Testis (tissue), 3 donors: Measurements from ENCODE around the gene RBM33. TPM values are rescaled to one million over a fixed set of nuclear protein-coding genes. Genes with fewer than 3 reads are reported as not detected.
"Not testable (repeated sequence)": the region's sequence is repeated elsewhere in the genome, so short reads cannot be mapped to it uniquely, and the experiment has no call there.

Source experiments
- DNase-seq: peaks from one replicate; pipeline ENCODE4 v3.0.0-alpha.2; 2019
- H3K27ac ChIP-seq, 2 donors: fragments of 200-600 bp; sonication (generic); one replicate each; pipeline ENCODE4 v1.5.1; 2019
- H3K27me3 ChIP-seq: fragments of 200-600 bp; sonication (generic); one replicate; pipeline ENCODE4 v1.5.1; 2019
- H3K36me3 ChIP-seq: fragments of 200-600 bp; sonication (generic); one replicate; pipeline ENCODE4 v1.5.1; 2017; ENCODE audit warnings: low read depth; ENCODE audit errors: missing control alignments
- H3K4me1 ChIP-seq: fragments of 200-600 bp; sonication (generic); one replicate; pipeline ENCODE4 v1.5.1; 2019
- H3K4me3 ChIP-seq, 2 donors: fragments of 200-600 bp; sonication (generic); one replicate each; pipeline ENCODE4 v1.5.1; 2017 to 2019
- H3K9me3 ChIP-seq: fragments of 200-600 bp; sonication (generic); one replicate; pipeline ENCODE4 v1.5.1; 2017
- CTCF ChIP-seq, 3 experiments: fragments of 450-650 bp in 2 of 3; fragments of 200-600 bp in 1 of 3; sonication (generic) in 1 of 3; IDR thresholded peaks; one replicate each; pipeline ENCODE4 v1.5.1; 2016 to 2019; ENCODE audit warnings: antibody characterized with exemption in 3 of 3, mild to moderate bottlenecking in 2 of 3, moderate library complexity in 1 of 3
- POLR2A ChIP-seq: fragments of 450-650 bp; IDR thresholded peaks from one replicate; pipeline ENCODE4 v1.6.1; 2017; ENCODE audit warnings: antibody characterized with exemption, mild to moderate bottlenecking, moderate library complexity
- WGBS, 2 donors: methylation state at CpG; one replicate each; pipeline ENCODE4 v1.1.5; 2018; 5-methylcytosine and 5-hydroxymethylcytosine counted together
- intact Hi-C: fragments of 100-400 bp; cut with DNase I; formaldehyde crosslinking; loops from one replicate; pipeline ENCODE4 v1.15.1; 2023; ENCODE audit warnings: low total_unique reads
- polyA plus RNA-seq: library from polyadenylated mRNA; stranded (reverse); fragments of 350-450 nt; fragmentation: Illumina TruSeq; extraction: RNeasy Lipid Tissue Mini Kit (QIAGEN cat#74804); gene quantifications from one replicate; pipeline ENCODE4 v1.2.3, GENCODE V29; 2014; ENCODE audit warnings: low read depth, low replicate concordance; ENCODE audit not compliant: insufficient read depth
- total RNA-seq, 2 donors: library from RNA; depleted of rRNA; stranded (reverse); fragments of >200 nt; gene quantifications; one replicate each; pipeline ENCODE4 v1.2.3, GENCODE V29; 2016

RBM33 gene
- total and polyA plus RNA-seq, 3 donors from 2014 or later, result 27.3 to 104 (median 93.4) TPM

GRCh38 chr7:155604504-155604997, 39.9 kb upstream of the RBM33 start:
- WGBS, 2 donors, result 82% methylated on average over 6 to 8 of the region's 8 CpGs
- intact Hi-C loops, result no loop called here

GRCh38 chr7:155609185-155609584, 35.3 kb upstream of the RBM33 start:
- 94 to 96% methylated on average over 12 of the region's 12 CpGs for WGBS, 2 donors
- Histone ChIP-seq H3K36me3 (no peaks in the 10 kb centered on the region), H3K27me3 (no peaks in the 10 kb centered on the region), H3K4me3 (no peak overlapping the region), H3K4me1 (no peaks in the 10 kb centered on the region), H3K27ac (no peak overlapping the region), H3K9me3 (no peaks in the 10 kb centered on the region)
- DNase-seq, result no peak
- intact Hi-C loops, result no loop called here
- TF ChIP-seq POLR2A (no peak), CTCF (IDR thresholded peaks at IDR 0.05) (no peak)

More at GRCh38 chr7:155604504-155604997, 39.9 kb upstream of the RBM33 start:
- Histone ChIP-seq H3K4me3 (no peak overlapping the region), H3K9me3 (no peaks in the 10 kb centered on the region), H3K36me3 (no peaks in the 10 kb centered on the region), H3K27ac (no peak overlapping the region), H3K27me3 (no peaks in the 10 kb centered on the region), H3K4me1 (no peaks in the 10 kb centered on the region)
- DNase-seq, result no peak
- TF ChIP-seq CTCF (IDR thresholded peaks at IDR 0.05) (no peak), POLR2A (no peak)

- H3K27ac ChIP-seq, result no peak overlapping the region
- no peaks in the 10 kb centered on the region for H3K27me3 ChIP-seq
- DNase-seq, result no peak
- H3K4me1 ChIP-seq, result no peaks in the 10 kb centered on the region
- no peaks in the 10 kb centered on the region for H3K9me3 ChIP-seq
- 55 to 62% methylated on average over 11 of the region's 11 CpGs for WGBS, 2 donors
- no peaks in the 10 kb centered on the region for H3K36me3 ChIP-seq
- no peak for TF ChIP-seq CTCF (IDR thresholded peaks at IDR 0.05)
- no peak for TF ChIP-seq POLR2A
- H3K4me3 ChIP-seq, result no peak overlapping the region
- intact Hi-C loops, result no loop called here
These were observed 33.7 kb upstream of the RBM33 start for GRCh38 chr7:155610633-155611193.

- Histone ChIP-seq H3K4me3 (no peak overlapping the region), H3K27me3 (no peaks in the 10 kb centered on the region), H3K36me3 (no peaks in the 10 kb centered on the region), H3K9me3 (no peaks in the 10 kb centered on the region), H3K4me1 (no peaks in the 10 kb centered on the region), H3K27ac (no peak overlapping the region)
- WGBS, 2 donors, result 85 to 93% methylated on average over 9 of the region's 9 CpGs
- TF ChIP-seq CTCF (IDR thresholded peaks at IDR 0.05) (no peak), POLR2A (no peak)
- no peak for DNase-seq
- intact Hi-C loops, result no loop called here
These were observed 32.5 kb upstream of the RBM33 start for GRCh38 chr7:155611808-155612447.

- WGBS, 2 donors, result 84 to 85% methylated on average over 10 of the region's 10 CpGs
- no peak for TF ChIP-seq POLR2A
- no peak for TF ChIP-seq CTCF (IDR thresholded peaks at IDR 0.05)
- no peak for DNase-seq
These were observed 31.8 kb upstream of the RBM33 start for GRCh38 chr7:155612658-155613057.

GRCh38 chr7:155615085-155615484, 29.4 kb upstream of the RBM33 start:
- WGBS, 2 donors, result 85 to 96% methylated on average over 6 of the region's 6 CpGs
- H3K4me1 ChIP-seq, DNase-seq, H3K4me3 ChIP-seq, intact Hi-C loops, H3K36me3 ChIP-seq, H3K9me3 ChIP-seq, H3K27me3 ChIP-seq, H3K27ac ChIP-seq: not testable (repeated sequence)

More at GRCh38 chr7:155612658-155613057, 31.8 kb upstream of the RBM33 start:
- no peaks in the 10 kb centered on the region for H3K4me1 ChIP-seq
- H3K27me3 ChIP-seq, result no peaks in the 10 kb centered on the region
- H3K4me3 ChIP-seq, result no peak overlapping the region
- no peak overlapping the region for H3K27ac ChIP-seq
- no peaks in the 10 kb centered on the region for H3K9me3 ChIP-seq
- H3K36me3 ChIP-seq, result no peaks in the 10 kb centered on the region
- intact Hi-C loops, result no loop called here
